Activated T-cell treated with anti-CD3 and anti-CD28 coated beads for 4 hours (primary cell): ENCODE measurements around the gene DDX11.
"Not testable (repeated sequence)": the region's sequence is repeated elsewhere in the genome, so short reads cannot be mapped to it uniquely, and the experiment has no call there.

Experiments
- DNase-seq: peaks from one replicate; pipeline ENCODE4 v3.0.0-alpha.2; 2020

The DDX11 gene

GRCh38 chr12:31073527-31074332 is at the start of gene DDX11:
DDX11 (plus strand) TSS chr12:31073860; CDS start chr12:31078394, 4,534 bp downstream.
- DNase-seq, result peak; percentile 87

- no peak for DNase-seq
Observed at GRCh38 chr12:31026202-31026601, 47.5 kb upstream of the DDX11 start.

- not testable (repeated sequence) for DNase-seq
Observed at GRCh38 chr12:31027006-31027405, 46.7 kb upstream of the DDX11 start.

- no peak for DNase-seq
Observed at GRCh38 chr12:31029468-31029867, 44.2 kb upstream of the DDX11 start.

GRCh38 chr12:31029916-31030562 is 43.6 kb upstream of the DDX11 start:
- no peak for DNase-seq

GRCh38 chr12:31031951-31032335 is 41.7 kb upstream of the DDX11 start:
- DNase-seq, result no peak

GRCh38 chr12:31033146-31033545 is 40.5 kb upstream of the DDX11 start:
- no peak for DNase-seq

- DNase-seq, result no peak
Observed at GRCh38 chr12:31033681-31034080, 40.0 kb upstream of the DDX11 start.

- DNase-seq, result no peak
Observed at GRCh38 chr12:31034372-31034771, 39.3 kb upstream of the DDX11 start.

GRCh38 chr12:31035226-31035625 is 38.4 kb upstream of the DDX11 start:
- DNase-seq, result no peak

- no peak for DNase-seq
Observed at GRCh38 chr12:31035967-31036665, 37.5 kb upstream of the DDX11 start.

- no peak for DNase-seq
Observed at GRCh38 chr12:31037028-31037427, 36.6 kb upstream of the DDX11 start.

- DNase-seq, result no peak
Observed at GRCh38 chr12:31037931-31038330, 35.7 kb upstream of the DDX11 start.

GRCh38 chr12:31041033-31041564 is 32.6 kb upstream of the DDX11 start:
- no peak for DNase-seq

- not testable (repeated sequence) for DNase-seq
Observed at GRCh38 chr12:31050143-31050542, 23.5 kb upstream of the DDX11 start.

GRCh38 chr12:31050548-31050947 is 23.1 kb upstream of the DDX11 start:
- not testable (repeated sequence) for DNase-seq

GRCh38 chr12:31051692-31052091 is 22.0 kb upstream of the DDX11 start:
- not testable (repeated sequence) for DNase-seq

- not testable (repeated sequence) for DNase-seq
Observed at GRCh38 chr12:31052121-31052520, 21.5 kb upstream of the DDX11 start.

GRCh38 chr12:31052666-31053439 is 20.8 kb upstream of the DDX11 start:
- DNase-seq, result not testable (repeated sequence)

GRCh38 chr12:31053944-31054343 is 19.7 kb upstream of the DDX11 start:
- DNase-seq, result not testable (repeated sequence)

GRCh38 chr12:31057671-31058070 is 16.0 kb upstream of the DDX11 start:
- no peak for DNase-seq

- not testable (repeated sequence) for DNase-seq
Observed at GRCh38 chr12:31066196-31066595, 7.5 kb upstream of the DDX11 start.

- DNase-seq, result not testable (repeated sequence)
Observed at GRCh38 chr12:31067656-31068055, 6.0 kb upstream of the DDX11 start.
